Gastroesophageal sphincter (tissue), 4 donors: ENCODE results near the gene TSPAN9. TPM values are rescaled to one million over a fixed set of nuclear protein-coding genes. Genes with fewer than 3 reads are reported as not detected.
A peak's percentile ranks its signal among the peaks of the same experiment; 100 is the strongest.

Experiments
- ATAC-seq: fragments of 150-250 bp; one replicate; pipeline ENCODE4 v1.9.1; 2016; ENCODE audit warnings: mild to moderate bottlenecking, moderate library complexity
- H3K27ac ChIP-seq, 4 donors: fragments of 200-600 bp; sonication (generic) in 3 of 4; 1 replicate in 3 of 4; 2 replicates in 1 of 4; pipeline ENCODE4 v1.5.1; 2016 to 2019
- H3K27me3 ChIP-seq: fragments of 200-600 bp; sonication (generic); one replicate; pipeline ENCODE4 v1.5.1; 2019
- H3K36me3 ChIP-seq, 2 donors: fragments of 200-600 bp; sonication (generic); one replicate each; pipeline ENCODE4 v1.5.1; 2019; ENCODE audit warnings: control low read depth in 1 of 2
- H3K4me1 ChIP-seq, 3 donors: fragments of 200-600 bp; sonication (generic); 1 replicate in 2 of 3; 2 replicates in 1 of 3; pipeline ENCODE4 v1.5.1; 2016 to 2019; ENCODE audit warnings: control low read depth in 2 of 3
- H3K4me3 ChIP-seq, 2 donors: fragments of 200-600 bp; sonication (generic); one replicate each; pipeline ENCODE4 v1.5.1; 2019; ENCODE audit warnings: mild to moderate bottlenecking in 1 of 2, moderate library complexity in 1 of 2
- H3K9me3 ChIP-seq, 3 donors: fragments of 200-600 bp; sonication (generic); one replicate each; pipeline ENCODE4 v1.5.1; 2017 to 2019; ENCODE audit warnings: control low read depth in 2 of 3
- CTCF ChIP-seq, 4 experiments: fragments of 200-600 bp in 2 of 4; fragments of 450-650 bp in 2 of 4; sonication (generic) in 1 of 4; IDR thresholded peaks; one replicate each; pipeline ENCODE4 v1.5.1; 2017 to 2019; ENCODE audit warnings: antibody characterized with exemption in 4 of 4, mild to moderate bottlenecking in 2 of 4, moderate library complexity in 2 of 4
- EP300 ChIP-seq: sonication (generic); formaldehyde crosslinking; IDR thresholded peaks from one replicate; pipeline ENCODE4 v1.6.1; 2017; ENCODE audit warnings: antibody characterized with exemption, mild to moderate bottlenecking
- POLR2A ChIP-seq, 2 donors: fragments of 450-650 bp; IDR thresholded peaks; one replicate each; pipeline ENCODE4 v1.6.1; 2017; ENCODE audit warnings: antibody characterized with exemption in 2 of 2, mild to moderate bottlenecking in 2 of 2, moderate library complexity in 1 of 2
- POLR2AphosphoS5 ChIP-seq: sonication (generic); formaldehyde crosslinking; IDR thresholded peaks from one replicate; pipeline ENCODE4 v1.6.1; 2017; ENCODE audit warnings: antibody characterized with exemption
- WGBS, 2 donors: methylation state at CpG; one replicate each; pipeline ENCODE4 v1.1.5; 2018; ENCODE audit warnings: low coverage in 1 of 2; 5-methylcytosine and 5-hydroxymethylcytosine counted together
- total RNA-seq, 4 donors: library from RNA; depleted of rRNA; stranded (reverse); fragments of >200 nt; gene quantifications; one replicate each; pipeline ENCODE4 v1.1.0, GENCODE V29; 2016

The TSPAN9 gene
- total RNA-seq, 4 donors from 2014 or later, result 19.5 to 30.2 (median 26.0) TPM

GRCh38 chr12:3296409-3296701 is 219.2 kb downstream of the TSPAN9 start:
- ATAC-seq, result no peak
- H3K36me3 ChIP-seq, result peaks cover 0 to 6% of the 10 kb centered on the region in 2 donors
- H3K27me3 ChIP-seq, result peaks cover 27% of the 10 kb centered on the region
- no peak overlapping the region for H3K27ac ChIP-seq
- WGBS, 2 donors, result 50 to 77% methylated on average over 1 to 2 of the region's 6 CpGs
- H3K9me3 ChIP-seq, result no peaks in the 10 kb centered on the region
- H3K4me1 ChIP-seq, result peaks cover 0 to 29% (median 5%) of the 10 kb centered on the region in 3 donors
- no peak overlapping the region for H3K4me3 ChIP-seq
- TF ChIP-seq CTCF (IDR thresholded peaks at IDR 0.05), result no peak
- no peak for TF ChIP-seq EP300
- TF ChIP-seq POLR2AphosphoS5, result no peak
- no peak for TF ChIP-seq POLR2A (IDR thresholded peaks at IDR 0.05)

- TF ChIP-seq CTCF (IDR thresholded peaks at IDR 0.05) (no peak), POLR2AphosphoS5 (no peak)
- 60 to 66% methylated on average over 4 of the region's 17 CpGs for WGBS, 2 donors
- no peak overlapping the region for H3K4me3 ChIP-seq
- no peak for ATAC-seq
- no peaks in the 10 kb centered on the region for H3K36me3 ChIP-seq
- H3K4me1 ChIP-seq, result peaks cover 0 to 29% (median 5%) of the 10 kb centered on the region in 3 donors
- H3K9me3 ChIP-seq, result no peaks in the 10 kb centered on the region
- H3K27me3 ChIP-seq, result peaks cover 29% of the 10 kb centered on the region
- no peak overlapping the region for H3K27ac ChIP-seq
Measured at GRCh38 chr12:3298603-3299002, 221.4 kb downstream of the TSPAN9 start.

- no peaks in the 10 kb centered on the region for H3K9me3 ChIP-seq
- peak overlapping the region in 1 of 4 donors; percentile 57 for H3K27ac ChIP-seq
- ATAC-seq, result peak; percentile 90
- 5 to 20% methylated on average over 3 to 8 of the region's 32 CpGs for WGBS, 2 donors
- TF ChIP-seq POLR2A (IDR thresholded peaks at IDR 0.05), result no peak
- TF ChIP-seq EP300, result no peak
- peak in 3 of 4 experiments; percentile 92 to 94 (median 93) for TF ChIP-seq CTCF (IDR thresholded peaks at IDR 0.05)
- peak; percentile 81 for TF ChIP-seq POLR2AphosphoS5
- peak overlapping the region in 1 of 2 donors; percentile 24 for H3K4me3 ChIP-seq
- H3K36me3 ChIP-seq, result no peaks in the 10 kb centered on the region
- H3K4me1 ChIP-seq, result peaks cover 0 to 24% (median 5%) of the 10 kb centered on the region in 3 donors
- peaks cover 38% of the 10 kb centered on the region for H3K27me3 ChIP-seq
Measured at GRCh38 chr12:3299929-3300832, 223.0 kb downstream of the TSPAN9 start.

- H3K27ac ChIP-seq, result peak overlapping the region in 1 of 4 donors; percentile 57
- no peak for ATAC-seq
- WGBS, 2 donors, result 72 to 100% methylated on average over 2 to 4 of the region's 10 CpGs
Measured at GRCh38 chr12:3300833-3301401, 223.7 kb downstream of the TSPAN9 start.

More at GRCh38 chr12:3300833-3301401, 223.7 kb downstream of the TSPAN9 start:
- no peaks in the 10 kb centered on the region for H3K36me3 ChIP-seq
- no peaks in the 10 kb centered on the region for H3K9me3 ChIP-seq
- TF ChIP-seq CTCF (IDR thresholded peaks at IDR 0.05) (no peak), EP300 (no peak), POLR2A (IDR thresholded peaks at IDR 0.05) (no peak), POLR2AphosphoS5 (no peak)
- peaks cover 39% of the 10 kb centered on the region for H3K27me3 ChIP-seq
- H3K4me3 ChIP-seq, result no peak overlapping the region
- peaks cover 0 to 17% (median 5%) of the 10 kb centered on the region in 3 donors for H3K4me1 ChIP-seq
